Activated naive CD8-positive, alpha-beta T cell treated with anti-CD3 and anti-CD28 coated beads, Interleukin-2, amount 50 U/mL, for 24 hours (primary cell): Measurements from ENCODE around the gene UPP2.

Experiments
- ATAC-seq: fragments of 150-1000 bp; cut with Tn5 transposase; one replicate; pipeline ENCODE4 v1.10.0; 2021
- DNase-seq: peaks from one replicate; pipeline ENCODE4 v3.0.0; 2021
- H3K27ac Mint-ChIP-seq: one replicate; pipeline ENCODE4 v1.8.0; 2021; ENCODE audit warnings: mild to moderate bottlenecking, mixed read lengths
- H3K27me3 Mint-ChIP-seq: one replicate; pipeline ENCODE4 v1.8.0; 2021; ENCODE audit warnings: mixed read lengths
- H3K36me3 Mint-ChIP-seq: one replicate; pipeline ENCODE4 v1.8.0; 2021; ENCODE audit warnings: low read depth, mixed read lengths
- H3K4me1 Mint-ChIP-seq: one replicate; pipeline ENCODE4 v1.8.0; 2021; ENCODE audit warnings: mixed read lengths
- H3K4me3 Mint-ChIP-seq: one replicate; pipeline ENCODE4 v1.8.0; 2021; ENCODE audit warnings: mild to moderate bottlenecking, moderate library complexity, mixed read lengths
- H3K9me3 Mint-ChIP-seq: one replicate; pipeline ENCODE4 v1.8.0; 2021; ENCODE audit warnings: mixed read lengths

UPP2 gene

GRCh38 chr2:158120664-158121641, 19.3 kb downstream of the UPP2 start:
- DNase-seq (no peak), ATAC-seq (no peak)
- H3K27me3 Mint-ChIP-seq, result peaks cover 5% of the 10 kb centered on the region
- no peak overlapping the region for H3K27ac Mint-ChIP-seq
- no peaks in the 10 kb centered on the region for H3K36me3 Mint-ChIP-seq
- H3K4me1 Mint-ChIP-seq, result no peaks in the 10 kb centered on the region
- H3K9me3 Mint-ChIP-seq, result no peaks in the 10 kb centered on the region
- no peak overlapping the region for H3K4me3 Mint-ChIP-seq

- H3K27ac Mint-ChIP-seq, result no peak overlapping the region
- DNase-seq (no peak), ATAC-seq (no peak)
- H3K36me3 Mint-ChIP-seq, result no peaks in the 10 kb centered on the region
- no peaks in the 10 kb centered on the region for H3K4me1 Mint-ChIP-seq
- peaks cover 5% of the 10 kb centered on the region for H3K27me3 Mint-ChIP-seq
- H3K9me3 Mint-ChIP-seq, result no peaks in the 10 kb centered on the region
- no peak overlapping the region for H3K4me3 Mint-ChIP-seq
Measured at GRCh38 chr2:158124896-158125295, 23.2 kb downstream of the UPP2 start.

GRCh38 chr2:158125756-158126498, 24.3 kb downstream of the UPP2 start:
- H3K36me3 Mint-ChIP-seq, result no peaks in the 10 kb centered on the region
- no peak for DNase-seq
- H3K27ac Mint-ChIP-seq, result no peak overlapping the region
- no peaks in the 10 kb centered on the region for H3K4me1 Mint-ChIP-seq
- no peaks in the 10 kb centered on the region for H3K9me3 Mint-ChIP-seq
- no peak overlapping the region for H3K4me3 Mint-ChIP-seq
- H3K27me3 Mint-ChIP-seq, result peaks cover 7% of the 10 kb centered on the region
- no peak for ATAC-seq

GRCh38 chr2:158127380-158127804, 25.7 kb downstream of the UPP2 start:
- no peak for ATAC-seq
- no peaks in the 10 kb centered on the region for H3K9me3 Mint-ChIP-seq
- no peak for DNase-seq
- no peak overlapping the region for H3K4me3 Mint-ChIP-seq
- peaks cover 7% of the 10 kb centered on the region for H3K27me3 Mint-ChIP-seq
- H3K4me1 Mint-ChIP-seq, result no peaks in the 10 kb centered on the region
- no peak overlapping the region for H3K27ac Mint-ChIP-seq
- no peaks in the 10 kb centered on the region for H3K36me3 Mint-ChIP-seq

- ATAC-seq (no peak), DNase-seq (no peak)
- Mint-ChIP-seq H3K4me1 (no peaks in the 10 kb centered on the region), H3K36me3 (no peaks in the 10 kb centered on the region), H3K9me3 (no peaks in the 10 kb centered on the region), H3K4me3 (no peak overlapping the region), H3K27me3 (peaks cover 10% of the 10 kb centered on the region), H3K27ac (no peak overlapping the region)
Measured at GRCh38 chr2:158128168-158128973, 26.7 kb downstream of the UPP2 start.

GRCh38 chr2:158129037-158129436, 27.4 kb downstream of the UPP2 start:
- Mint-ChIP-seq H3K4me1 (no peaks in the 10 kb centered on the region), H3K27me3 (peaks cover 9% of the 10 kb centered on the region), H3K36me3 (no peaks in the 10 kb centered on the region), H3K4me3 (no peak overlapping the region), H3K9me3 (no peaks in the 10 kb centered on the region), H3K27ac (no peak overlapping the region)
- ATAC-seq (no peak), DNase-seq (no peak)

- ATAC-seq (no peak), DNase-seq (no peak)
- no peak overlapping the region for H3K4me3 Mint-ChIP-seq
- no peaks in the 10 kb centered on the region for H3K9me3 Mint-ChIP-seq
- peaks cover 5% of the 10 kb centered on the region for H3K27me3 Mint-ChIP-seq
- no peak overlapping the region for H3K27ac Mint-ChIP-seq
- no peaks in the 10 kb centered on the region for H3K4me1 Mint-ChIP-seq
- no peaks in the 10 kb centered on the region for H3K36me3 Mint-ChIP-seq
Measured at GRCh38 chr2:158130832-158131473, 29.3 kb downstream of the UPP2 start.

GRCh38 chr2:158131483-158131912, 29.8 kb downstream of the UPP2 start:
- ATAC-seq (no peak), DNase-seq (no peak)
- Mint-ChIP-seq H3K27me3 (peaks cover 5% of the 10 kb centered on the region), H3K36me3 (no peaks in the 10 kb centered on the region), H3K4me3 (no peak overlapping the region), H3K4me1 (no peaks in the 10 kb centered on the region), H3K9me3 (no peaks in the 10 kb centered on the region), H3K27ac (no peak overlapping the region)

- Mint-ChIP-seq H3K4me3 (no peak overlapping the region), H3K36me3 (no peaks in the 10 kb centered on the region), H3K27ac (no peak overlapping the region), H3K4me1 (no peaks in the 10 kb centered on the region), H3K27me3 (peaks cover 5% of the 10 kb centered on the region), H3K9me3 (no peaks in the 10 kb centered on the region)
- DNase-seq (no peak), ATAC-seq (no peak)
Measured at GRCh38 chr2:158131919-158132566, 30.4 kb downstream of the UPP2 start.

- H3K4me3 Mint-ChIP-seq, result no peak overlapping the region
- no peaks in the 10 kb centered on the region for H3K9me3 Mint-ChIP-seq
- ATAC-seq (no peak), DNase-seq (no peak)
- no peak overlapping the region for H3K27ac Mint-ChIP-seq
- peaks cover 5% of the 10 kb centered on the region for H3K27me3 Mint-ChIP-seq
- no peaks in the 10 kb centered on the region for H3K36me3 Mint-ChIP-seq
- no peaks in the 10 kb centered on the region for H3K4me1 Mint-ChIP-seq
Measured at GRCh38 chr2:158134055-158134454, 32.4 kb downstream of the UPP2 start.

- DNase-seq, result no peak
- no peaks in the 10 kb centered on the region for H3K9me3 Mint-ChIP-seq
- H3K27me3 Mint-ChIP-seq, result peaks cover 5% of the 10 kb centered on the region
- H3K27ac Mint-ChIP-seq, result no peak overlapping the region
- H3K4me1 Mint-ChIP-seq, result no peaks in the 10 kb centered on the region
- no peaks in the 10 kb centered on the region for H3K36me3 Mint-ChIP-seq
- ATAC-seq, result no peak
- H3K4me3 Mint-ChIP-seq, result no peak overlapping the region
Measured at GRCh38 chr2:158134655-158135054, 33.0 kb downstream of the UPP2 start.

GRCh38 chr2:158135096-158135495, 33.4 kb downstream of the UPP2 start:
- no peak for DNase-seq
- no peak for ATAC-seq
- Mint-ChIP-seq H3K4me1 (no peaks in the 10 kb centered on the region), H3K27ac (no peak overlapping the region), H3K4me3 (no peak overlapping the region), H3K27me3 (peaks cover 5% of the 10 kb centered on the region), H3K36me3 (no peaks in the 10 kb centered on the region), H3K9me3 (no peaks in the 10 kb centered on the region)

GRCh38 chr2:158138255-158138654, 36.6 kb downstream of the UPP2 start:
- no peaks in the 10 kb centered on the region for H3K9me3 Mint-ChIP-seq
- DNase-seq (no peak), ATAC-seq (no peak)
- peaks cover 4% of the 10 kb centered on the region for H3K27me3 Mint-ChIP-seq
- H3K4me1 Mint-ChIP-seq, result peaks cover 2% of the 10 kb centered on the region
- no peak overlapping the region for H3K27ac Mint-ChIP-seq
- H3K4me3 Mint-ChIP-seq, result no peak overlapping the region
- H3K36me3 Mint-ChIP-seq, result no peaks in the 10 kb centered on the region

GRCh38 chr2:158140201-158140600, 38.5 kb downstream of the UPP2 start:
- Mint-ChIP-seq H3K27ac (no peak overlapping the region), H3K27me3 (peaks cover 4% of the 10 kb centered on the region), H3K9me3 (no peaks in the 10 kb centered on the region), H3K4me3 (no peak overlapping the region), H3K36me3 (no peaks in the 10 kb centered on the region), H3K4me1 (peaks cover 2% of the 10 kb centered on the region)
- DNase-seq, result no peak
- no peak for ATAC-seq
